NCI-H1048 (cell line): ENCODE results near the gene HIPK2.

ENCODE experiments used
- DNase-seq: peaks from one replicate; lab custom pipeline; 2025; lab: John Stamatoyannopoulos, UW

The HIPK2 gene

GRCh38 chr7:139648941-139649425 is 128.8 kb downstream of the HIPK2 start:
- DNase-seq, result no peak

- no peak for DNase-seq
Measured at GRCh38 chr7:139648391-139648861, 129.4 kb downstream of the HIPK2 start.

- no peak for DNase-seq
Measured at GRCh38 chr7:139647814-139648390, 129.9 kb downstream of the HIPK2 start.

- no peak for DNase-seq
Measured at GRCh38 chr7:139647085-139647484, 130.7 kb downstream of the HIPK2 start.

GRCh38 chr7:139646566-139646965 is 131.2 kb downstream of the HIPK2 start:
- no peak for DNase-seq

GRCh38 chr7:139645572-139646523 is 131.9 kb downstream of the HIPK2 start:
- peak; percentile 81 for DNase-seq

- DNase-seq, result no peak
Measured at GRCh38 chr7:139643951-139644585, 133.7 kb downstream of the HIPK2 start.

- no peak for DNase-seq
Measured at GRCh38 chr7:139642283-139642682, 135.5 kb downstream of the HIPK2 start.

- DNase-seq, result no peak
Measured at GRCh38 chr7:139641337-139641992, 136.3 kb downstream of the HIPK2 start.

GRCh38 chr7:139640681-139641080 is 137.1 kb downstream of the HIPK2 start:
- no peak for DNase-seq

- DNase-seq, result no peak
Measured at GRCh38 chr7:139639563-139639962, 138.2 kb downstream of the HIPK2 start.

- no peak for DNase-seq
Measured at GRCh38 chr7:139635526-139636302, 142.1 kb downstream of the HIPK2 start.

- no peak for DNase-seq
Measured at GRCh38 chr7:139634087-139634486, 143.7 kb downstream of the HIPK2 start.

- no peak for DNase-seq
Measured at GRCh38 chr7:139631520-139632031, 146.2 kb downstream of the HIPK2 start.

GRCh38 chr7:139630643-139631519 is 146.9 kb downstream of the HIPK2 start:
- DNase-seq, result no peak

GRCh38 chr7:139629392-139630082 is 148.3 kb downstream of the HIPK2 start:
- DNase-seq, result no peak

- no peak for DNase-seq
Measured at GRCh38 chr7:139627831-139628230, 150.0 kb downstream of the HIPK2 start.

- DNase-seq, result no peak
Measured at GRCh38 chr7:139626817-139627216, 151.0 kb downstream of the HIPK2 start.

- DNase-seq, result no peak
Measured at GRCh38 chr7:139623518-139623917, 154.3 kb downstream of the HIPK2 start.
